CD4-positive, alpha-beta T cell treated with Interleukin-1 beta for 1 hour (primary cell): ENCODE measurements around the gene FLT1.

Source experiments
- DNase-seq, 2 donors: peaks; one replicate each; pipeline ENCODE4 v3.0.0-alpha.2; 2020 to 2022

Gene FLT1

DNA sequence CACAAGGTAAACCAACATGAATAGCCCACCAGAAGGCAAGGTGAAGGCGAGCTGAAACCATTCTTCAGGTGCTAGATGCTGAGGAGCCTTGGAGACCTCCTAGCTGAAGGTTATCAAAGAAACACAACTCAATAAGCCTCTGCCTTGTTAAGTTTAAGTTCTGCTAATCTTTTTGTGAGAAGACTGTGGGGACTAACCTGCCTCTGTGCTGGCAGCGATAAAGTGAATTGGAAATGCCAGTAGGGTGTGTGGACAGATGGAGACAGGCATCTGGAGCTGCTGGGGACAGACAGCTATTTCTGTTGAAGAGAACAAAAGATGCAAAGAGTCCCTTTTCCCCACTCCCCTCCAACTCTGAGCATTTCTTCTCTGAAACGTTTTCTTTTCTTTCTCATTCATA is 33.5 kb upstream of the FLT1 start:
- DNase-seq: no peak

DNA sequence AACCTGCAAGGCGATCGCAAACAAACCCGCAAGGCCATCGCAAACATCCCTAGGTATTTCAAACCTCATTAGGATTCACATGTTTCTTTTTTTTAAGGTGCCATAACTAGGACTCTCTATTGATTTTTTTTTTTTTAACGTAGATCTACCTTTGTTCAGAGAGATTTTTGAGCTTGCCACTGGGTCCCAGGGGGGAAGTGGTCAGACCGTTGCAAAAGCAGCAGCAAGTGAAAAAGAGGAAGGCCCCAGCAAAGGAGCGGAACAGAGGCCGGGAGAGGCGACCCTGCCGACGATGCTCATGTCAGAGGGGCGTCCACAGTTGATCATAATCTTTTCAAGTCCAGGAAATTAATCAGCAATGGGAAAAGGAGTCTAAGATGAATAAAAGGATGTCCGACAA is 32.7 kb upstream of the FLT1 start:
- peak; percentile 4 to 67 for DNase-seq

DNA sequence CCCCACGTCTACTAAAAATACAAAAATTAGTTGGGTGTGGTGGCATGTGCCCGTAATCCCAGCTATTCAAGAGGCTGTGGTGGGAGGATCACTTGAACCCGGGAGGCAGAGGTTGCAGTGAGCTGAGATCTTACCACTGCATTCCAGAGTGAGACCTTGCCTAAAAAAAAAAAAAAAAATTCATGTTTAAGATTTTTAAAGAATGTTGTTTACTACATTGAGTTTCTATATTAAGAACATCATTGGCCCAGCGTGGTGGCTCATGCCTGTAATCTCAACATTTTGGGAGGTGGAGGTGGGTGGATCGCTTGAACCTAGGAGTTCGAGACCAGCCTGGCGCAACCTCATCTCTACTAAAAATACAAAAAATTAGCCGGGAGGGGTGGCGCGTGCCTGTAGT is 31.9 kb upstream of the FLT1 start:
- no peak for DNase-seq

DNA sequence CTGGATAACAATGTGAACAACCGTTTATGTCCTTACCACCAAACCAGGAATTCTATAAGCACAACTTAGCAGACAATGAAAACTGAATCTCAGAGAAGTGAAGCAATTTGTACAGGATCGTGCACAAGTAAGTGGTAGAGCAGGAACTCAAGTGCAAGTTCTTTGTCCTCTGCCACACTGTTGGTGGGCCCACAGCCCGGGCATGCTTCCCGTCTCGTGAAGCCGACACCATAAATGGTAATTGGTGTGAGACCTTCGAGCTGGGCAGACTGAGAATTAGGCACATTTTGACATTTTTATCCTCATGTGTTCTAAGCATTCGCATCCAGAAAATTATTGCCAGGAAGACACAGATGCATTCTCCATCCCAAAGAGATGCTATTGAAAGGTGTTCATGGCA is 27.9 kb upstream of the FLT1 start:
- DNase-seq: no peak

DNA sequence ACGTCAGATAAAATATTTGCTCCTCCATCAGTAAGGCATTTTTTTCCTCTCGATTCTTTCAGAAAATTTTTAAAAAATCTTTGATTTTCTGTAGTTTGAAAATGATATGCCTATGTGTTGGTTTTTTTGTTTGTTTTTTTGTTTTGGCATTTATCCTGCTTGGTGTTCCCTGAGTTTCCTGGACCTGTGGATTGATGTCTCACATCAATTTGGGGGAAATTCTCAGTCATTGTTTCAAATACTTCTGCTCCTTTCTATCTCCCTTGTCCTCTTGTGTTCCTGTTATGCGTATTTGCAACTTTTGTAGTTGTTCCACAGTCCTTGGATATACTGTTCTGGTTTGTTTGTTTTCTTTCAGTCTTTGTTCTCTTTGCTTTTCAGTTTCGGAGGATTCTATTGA is 18.8 kb upstream of the FLT1 start:
- no peak for DNase-seq

DNA sequence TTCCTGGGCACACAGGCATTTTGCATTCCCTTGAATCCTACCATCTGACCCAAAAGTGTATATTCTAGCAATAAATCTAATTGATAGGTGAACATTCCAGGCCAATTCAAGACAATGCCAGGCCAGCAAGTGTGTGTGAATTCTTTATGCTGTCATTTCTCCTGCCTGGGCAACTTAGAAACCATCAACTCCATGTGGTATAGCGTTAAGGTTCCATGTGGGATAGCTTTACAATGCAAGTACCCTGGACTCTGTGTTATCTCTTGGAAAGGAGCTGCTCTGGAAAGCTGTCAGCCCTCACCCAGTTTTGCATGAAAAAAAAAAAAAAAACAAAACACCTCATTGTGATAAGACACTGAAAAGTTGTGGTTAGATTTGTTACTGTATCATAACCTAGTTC is 15.6 kb upstream of the FLT1 start:
- no peak for DNase-seq

DNA sequence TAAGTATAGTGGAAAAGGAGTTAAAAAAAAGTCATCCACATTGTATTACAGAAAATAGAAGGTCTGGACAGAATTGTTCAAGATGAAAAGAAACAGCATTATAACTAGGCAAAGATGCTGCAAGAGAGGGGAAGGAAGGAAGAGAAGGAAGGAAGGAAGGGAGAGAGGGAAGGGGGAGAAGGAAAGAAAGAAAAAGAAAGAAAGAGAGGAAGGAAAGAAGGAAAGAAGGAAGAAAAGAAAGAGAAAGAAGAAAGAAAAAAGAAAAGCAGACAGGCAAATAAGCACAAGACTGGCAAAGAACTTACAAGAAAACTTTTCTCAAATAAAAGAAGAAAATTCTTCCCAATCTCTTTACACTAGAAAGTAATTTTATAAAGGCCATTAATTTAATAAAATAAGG is 15.1 kb upstream of the FLT1 start:
- DNase-seq: no peak

DNA sequence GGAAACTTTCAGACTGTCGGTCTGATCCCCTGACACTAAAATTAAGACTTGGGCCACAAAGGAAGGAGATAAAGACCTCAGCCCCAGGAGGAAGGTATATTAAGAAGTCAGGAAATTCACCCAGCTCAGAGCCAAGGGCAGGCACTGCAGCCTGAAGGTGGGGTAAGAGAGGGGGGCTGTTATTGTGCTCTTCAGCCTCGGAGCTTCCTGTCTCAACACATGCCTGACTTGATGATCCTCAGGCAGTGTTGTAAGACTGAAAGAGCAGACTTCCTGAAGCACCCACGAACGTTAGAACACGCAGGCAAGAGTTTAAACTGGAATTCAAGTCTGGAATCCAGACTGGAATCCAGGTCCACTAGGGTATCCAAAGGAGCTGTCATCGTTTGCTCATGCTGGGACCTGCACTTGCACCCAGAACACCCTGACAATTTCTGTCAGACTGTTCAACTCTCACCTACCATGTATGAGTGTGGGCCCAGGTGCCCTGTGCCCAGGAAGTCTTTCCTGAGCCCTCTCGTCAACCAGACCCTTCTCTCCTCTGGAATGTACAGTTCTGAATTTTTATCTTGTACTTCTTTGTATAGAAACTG is 10.7 kb upstream of the FLT1 start:
- DNase-seq: no peak

DNA sequence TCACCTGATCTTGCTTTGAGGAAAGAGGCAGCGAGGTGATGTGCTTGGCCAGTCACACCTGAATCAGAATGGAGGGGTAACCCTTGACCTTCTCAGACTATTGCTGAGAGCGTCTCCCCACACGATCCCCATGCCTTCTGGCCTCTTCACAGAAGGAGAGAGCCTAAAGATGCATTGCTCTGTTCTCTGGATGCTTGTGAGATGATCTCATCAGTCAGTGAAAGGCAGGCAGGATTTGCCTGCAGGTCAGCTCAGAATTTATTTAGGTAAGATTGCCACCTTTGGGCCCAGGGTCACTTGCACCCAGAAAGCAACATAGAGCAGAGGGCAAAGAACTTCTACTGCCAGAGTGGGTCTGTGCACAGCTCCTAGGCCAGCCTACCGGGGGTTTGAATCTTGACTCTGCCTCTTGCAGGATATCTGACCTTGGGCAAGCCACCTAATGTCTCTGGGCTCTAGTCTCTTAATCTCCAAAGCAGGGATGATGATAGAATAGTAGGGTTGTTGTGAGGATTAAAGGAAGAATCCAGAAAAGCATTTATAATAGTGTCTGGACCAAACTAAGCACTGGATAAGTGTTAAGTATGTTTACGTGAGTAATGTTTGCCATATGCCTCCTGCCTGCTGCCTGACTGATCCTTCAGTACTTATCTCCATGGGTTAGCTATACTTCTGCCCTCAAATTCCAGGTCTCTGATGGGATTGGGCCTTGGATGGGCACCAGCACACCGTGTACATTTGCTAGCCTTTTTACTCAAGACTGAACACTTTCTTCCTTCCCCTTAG is 8.4 kb upstream of the FLT1 start:
- DNase-seq: no peak

DNA sequence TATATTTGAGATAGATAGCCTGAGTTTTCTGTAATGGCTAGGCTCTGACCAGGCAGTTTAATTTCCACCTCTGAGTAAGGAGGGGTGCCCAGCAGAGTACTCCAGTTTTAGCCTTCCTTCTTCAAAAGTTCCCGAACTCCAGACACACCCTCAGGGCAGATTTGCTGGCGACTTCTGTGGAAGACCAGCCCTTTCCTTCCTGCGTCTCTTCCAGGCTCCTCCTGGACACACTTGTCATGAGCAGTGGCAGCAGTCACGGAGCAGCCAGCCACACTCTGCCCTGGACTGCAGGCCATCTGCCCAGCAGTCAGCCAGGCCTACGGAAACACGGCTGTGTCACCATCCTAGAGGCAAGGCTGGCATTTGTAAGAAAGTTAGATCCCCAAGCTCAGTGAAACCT is 6.6 kb upstream of the FLT1 start:
- DNase-seq: no peak

DNA sequence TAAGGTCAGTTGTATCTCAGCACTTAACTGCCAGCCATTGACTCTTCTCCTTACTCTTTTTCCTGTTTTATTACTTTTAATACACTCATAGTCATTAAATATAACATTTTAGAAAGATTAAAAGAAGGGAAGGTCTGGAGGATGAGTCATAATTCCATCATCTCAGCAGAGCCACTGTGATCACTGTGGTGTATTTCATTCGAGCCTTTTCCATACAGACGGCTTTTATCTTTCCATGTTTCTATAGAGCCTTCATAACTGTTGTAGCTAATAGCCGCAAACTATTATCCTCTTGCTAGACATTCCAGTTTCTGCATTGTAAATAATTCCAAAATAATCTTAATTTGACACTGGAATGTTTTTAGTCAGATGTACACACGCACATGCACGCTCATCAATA is 4.7 kb upstream of the FLT1 start:
- DNase-seq: no peak

DNA sequence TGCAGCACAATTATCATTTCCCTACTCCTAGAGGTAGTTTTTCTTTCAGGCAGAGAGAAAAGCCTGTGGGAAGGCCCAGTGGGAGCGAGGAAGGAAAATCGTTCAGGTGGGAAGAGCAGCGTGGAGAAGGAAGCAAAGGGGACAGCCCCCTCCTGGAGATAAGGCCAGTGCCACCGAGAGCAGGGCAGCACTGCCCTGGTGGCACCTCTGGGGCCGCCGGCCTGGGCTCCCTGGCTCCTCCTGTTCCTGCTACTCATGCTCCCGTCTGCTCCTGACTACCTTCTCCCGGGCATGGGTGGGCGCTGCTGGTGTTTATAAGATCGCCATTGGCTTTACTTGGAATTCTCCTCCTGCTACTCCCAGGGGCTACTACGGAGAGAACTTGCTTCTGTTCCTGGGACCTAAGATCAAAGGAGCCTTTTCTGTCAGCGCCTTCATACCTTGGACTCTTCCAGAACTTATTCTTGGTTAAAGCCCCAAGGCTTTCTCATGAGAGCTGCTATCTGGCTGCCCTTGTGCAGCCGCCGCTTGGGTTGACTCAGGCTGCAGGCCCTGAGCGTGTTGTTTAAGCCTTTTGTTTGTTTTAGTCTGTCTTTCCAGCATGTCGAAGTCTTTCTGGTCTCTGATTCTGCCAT is 3.7 kb upstream of the FLT1 start:
- DNase-seq: no peak

DNA sequence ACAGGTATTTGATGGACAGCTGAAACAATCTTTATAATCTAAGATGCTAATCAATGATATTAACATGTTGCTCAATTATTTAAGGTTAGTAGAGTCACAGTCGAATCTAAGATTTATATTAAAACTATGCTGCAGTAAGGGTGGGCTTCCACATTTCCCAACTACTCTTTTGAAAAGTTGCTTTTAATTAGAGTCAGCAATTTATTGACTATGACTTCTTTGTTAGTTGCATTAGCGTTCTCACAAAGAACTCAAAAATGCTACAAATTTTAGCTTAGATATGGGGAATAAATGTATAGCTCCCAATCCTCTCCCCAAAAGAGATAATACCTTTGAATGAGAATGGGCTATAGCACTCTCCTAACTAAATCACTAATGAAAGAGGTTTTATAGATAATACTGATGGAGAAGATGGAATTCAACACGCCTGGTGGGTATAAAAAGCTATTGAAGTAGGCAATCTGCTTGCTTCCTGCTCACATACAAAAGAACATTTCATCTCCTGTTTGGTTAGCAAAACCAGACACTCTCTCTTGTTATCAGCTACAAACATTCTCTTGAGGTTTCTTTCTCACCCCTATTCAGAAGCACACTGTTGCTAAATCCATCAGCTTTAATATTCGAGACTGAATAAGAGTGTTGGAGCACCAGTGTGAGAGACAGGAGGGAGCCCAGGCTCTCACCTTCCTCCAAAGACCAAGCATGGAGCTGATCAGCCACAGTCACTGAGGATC is 2.4 kb upstream of the FLT1 start:
- DNase-seq: no peak

DNA sequence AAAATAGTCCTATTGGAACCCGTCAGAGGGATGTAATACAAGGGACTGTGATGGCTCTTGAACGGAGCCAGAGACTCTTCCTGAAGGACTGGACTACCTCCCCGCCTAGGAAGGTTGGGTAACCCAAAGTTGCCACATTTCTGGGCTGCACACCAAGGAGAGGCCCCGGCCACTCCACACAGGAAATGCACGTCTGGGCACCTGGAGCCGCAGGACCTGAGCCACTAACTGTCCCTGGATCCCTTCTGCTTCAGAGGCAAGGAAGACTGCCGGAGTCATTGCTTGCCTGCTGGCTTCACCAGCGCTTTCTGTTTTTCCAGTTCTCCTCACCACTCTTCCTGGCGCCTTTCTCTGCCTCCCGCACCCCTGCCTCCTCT is 1.2 kb upstream of the FLT1 start:
- DNase-seq: no peak

DNA sequence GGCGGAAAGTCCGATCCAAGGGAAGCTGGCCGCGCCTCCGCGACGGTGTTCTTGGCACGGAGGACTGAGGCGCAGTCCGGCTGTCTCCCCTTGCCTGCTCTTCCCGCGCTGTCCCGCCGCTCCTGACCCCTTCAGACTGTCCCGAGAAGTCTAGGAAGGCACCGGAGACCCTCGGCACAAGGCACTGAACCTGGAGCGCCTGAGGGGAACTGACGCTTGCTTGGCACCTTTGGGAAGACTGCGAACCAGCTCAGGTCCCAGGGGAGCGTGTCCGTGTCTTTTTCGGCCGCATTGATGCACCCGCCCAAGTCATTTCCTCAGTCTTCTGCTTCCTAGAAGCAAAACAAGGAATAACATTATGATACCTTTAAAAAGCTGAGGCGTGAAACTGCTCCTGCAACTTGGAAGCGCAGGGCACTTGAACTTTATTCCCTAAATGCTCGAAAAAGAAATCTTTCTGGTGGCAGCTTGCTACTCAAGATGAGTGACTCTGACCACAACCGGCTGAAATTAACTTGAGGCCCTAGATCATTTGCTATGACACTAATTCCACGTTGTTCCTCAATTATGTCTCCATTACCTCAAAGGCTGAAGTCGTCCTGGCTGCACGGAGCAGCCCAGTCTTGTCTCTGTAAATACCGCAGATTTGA is 735 bp upstream of the FLT1 start:
- DNase-seq: no peak

DNA sequence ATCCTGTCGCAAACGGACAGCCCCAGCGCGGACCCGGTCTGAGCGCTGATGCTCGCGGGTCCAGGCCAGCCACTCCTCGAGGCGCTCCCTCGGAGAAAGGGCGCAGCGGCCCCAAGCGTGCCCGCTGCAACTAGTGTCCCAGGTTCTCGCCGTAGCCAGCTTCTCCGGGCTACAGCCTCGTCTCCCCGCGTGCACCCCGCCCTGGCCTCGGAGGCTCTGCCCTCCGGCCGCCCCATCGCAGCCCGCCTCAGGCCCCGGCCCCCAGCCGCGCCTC is 487 bp downstream of the FLT1 start:
- no peak for DNase-seq

DNA sequence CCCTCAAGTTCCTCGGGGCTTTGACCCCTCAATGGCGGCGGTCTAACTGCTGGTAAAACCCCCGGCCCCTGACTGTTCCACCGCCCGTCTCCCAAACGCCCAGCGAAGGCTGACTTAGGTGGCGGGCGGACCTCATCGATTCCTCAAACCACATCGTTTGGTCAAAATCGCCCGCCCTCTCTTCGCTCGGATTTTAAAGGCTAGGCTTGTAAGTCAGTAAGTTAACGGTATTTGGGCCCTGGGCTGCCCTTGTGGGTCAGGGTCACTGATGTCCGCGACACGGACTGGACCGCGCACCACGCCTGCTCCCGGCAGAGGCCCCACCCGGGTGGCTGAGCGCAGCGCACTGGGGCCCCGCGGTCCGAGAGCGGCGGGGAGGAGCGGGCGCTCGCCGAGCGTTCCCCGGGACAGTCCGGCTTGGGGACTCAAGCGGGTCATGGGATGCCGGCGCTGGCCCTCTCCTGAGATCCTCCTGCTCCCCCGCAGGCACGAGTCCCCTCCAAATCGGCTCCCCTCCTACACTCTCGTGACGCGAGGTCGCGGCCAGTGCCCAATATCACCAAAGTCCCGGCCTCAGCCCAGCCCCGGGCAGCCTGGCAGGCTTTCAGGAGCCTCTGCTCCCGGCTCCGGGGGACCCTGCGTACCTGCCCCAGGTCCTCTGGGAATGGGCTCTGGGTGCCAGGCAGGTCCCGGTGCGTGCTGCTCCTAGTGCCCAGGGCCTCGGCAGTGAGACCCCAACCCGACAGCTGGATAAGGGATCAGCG is 1.0 kb downstream of the FLT1 start:
- DNase-seq: no peak

DNA sequence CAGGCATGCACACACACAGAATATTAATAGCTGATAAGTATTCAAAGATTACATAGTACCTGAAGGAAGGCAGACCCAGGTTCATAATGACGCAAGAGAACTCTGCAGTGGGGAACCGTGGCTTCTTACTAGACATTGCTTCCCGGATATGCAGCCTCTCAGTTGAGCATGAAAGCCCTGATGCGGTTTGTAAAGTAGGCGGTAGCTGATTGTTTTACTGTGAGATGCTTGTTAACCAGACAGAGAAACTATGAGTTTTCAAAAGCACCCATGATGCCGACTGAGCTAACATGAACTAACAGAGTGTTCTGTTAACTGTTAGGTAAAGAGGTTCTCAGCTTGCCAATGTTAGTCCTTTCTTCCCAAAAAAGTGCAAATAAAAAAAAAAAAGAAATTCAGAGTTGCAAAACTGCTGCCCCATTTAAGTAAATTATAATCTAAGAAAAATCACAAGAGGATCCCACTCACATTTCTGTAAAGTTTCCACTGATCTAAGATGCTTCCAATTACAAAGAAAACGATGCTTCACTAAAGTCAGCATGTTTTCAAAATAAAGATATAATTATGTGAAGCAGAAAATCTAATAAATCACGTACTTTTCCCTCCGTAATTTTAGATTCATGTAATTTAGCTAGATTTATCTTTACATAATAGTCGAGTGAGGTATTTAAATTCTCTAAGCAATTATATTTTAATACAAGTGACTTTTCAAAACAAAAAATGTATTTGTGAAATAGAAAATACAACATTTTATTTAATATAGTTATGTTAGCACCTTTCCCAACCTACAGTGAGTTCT is 2.2 kb downstream of the FLT1 start:
- peak; percentile 10 to 46 for DNase-seq

DNA sequence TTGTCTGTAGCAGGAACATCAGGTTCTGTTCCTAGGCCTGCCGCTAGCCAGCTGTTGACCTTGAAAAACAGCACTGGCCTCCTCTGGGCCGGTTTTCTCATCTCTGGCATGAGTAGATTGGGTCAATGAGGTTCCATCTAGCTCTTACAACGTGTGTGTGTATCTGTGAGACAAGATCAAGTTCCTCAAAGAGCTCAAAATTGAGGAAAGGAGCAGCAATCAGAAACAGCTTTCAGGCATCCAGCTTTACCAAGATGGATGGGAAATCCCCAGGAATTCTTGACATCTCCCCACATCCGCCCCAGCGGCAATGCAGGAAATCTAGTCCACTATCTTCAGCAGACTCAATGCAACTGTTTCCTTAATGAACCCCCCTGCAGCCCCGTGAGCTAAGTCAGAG is 4.9 kb downstream of the FLT1 start:
- no peak for DNase-seq

DNA sequence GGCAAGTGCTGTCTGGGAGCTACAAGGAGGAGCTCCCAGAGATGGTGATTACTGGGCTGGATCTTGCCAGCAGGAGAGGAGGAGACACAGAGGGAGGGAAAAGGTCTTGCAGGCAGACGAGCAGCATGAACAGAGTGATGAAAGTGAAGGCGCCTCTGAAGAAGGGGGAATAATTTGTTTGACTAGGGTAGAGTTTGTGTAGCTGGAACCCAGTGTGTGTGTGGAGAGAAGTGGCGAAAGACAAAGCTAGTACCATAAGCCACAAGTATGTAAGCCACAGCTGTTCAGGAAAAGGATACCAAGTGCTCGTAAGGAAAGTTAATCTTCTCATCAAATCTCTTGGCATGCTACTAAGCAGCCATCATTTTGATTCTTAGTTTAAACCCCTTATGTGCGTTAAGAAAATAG is 5.4 kb downstream of the FLT1 start:
- no peak for DNase-seq

DNA sequence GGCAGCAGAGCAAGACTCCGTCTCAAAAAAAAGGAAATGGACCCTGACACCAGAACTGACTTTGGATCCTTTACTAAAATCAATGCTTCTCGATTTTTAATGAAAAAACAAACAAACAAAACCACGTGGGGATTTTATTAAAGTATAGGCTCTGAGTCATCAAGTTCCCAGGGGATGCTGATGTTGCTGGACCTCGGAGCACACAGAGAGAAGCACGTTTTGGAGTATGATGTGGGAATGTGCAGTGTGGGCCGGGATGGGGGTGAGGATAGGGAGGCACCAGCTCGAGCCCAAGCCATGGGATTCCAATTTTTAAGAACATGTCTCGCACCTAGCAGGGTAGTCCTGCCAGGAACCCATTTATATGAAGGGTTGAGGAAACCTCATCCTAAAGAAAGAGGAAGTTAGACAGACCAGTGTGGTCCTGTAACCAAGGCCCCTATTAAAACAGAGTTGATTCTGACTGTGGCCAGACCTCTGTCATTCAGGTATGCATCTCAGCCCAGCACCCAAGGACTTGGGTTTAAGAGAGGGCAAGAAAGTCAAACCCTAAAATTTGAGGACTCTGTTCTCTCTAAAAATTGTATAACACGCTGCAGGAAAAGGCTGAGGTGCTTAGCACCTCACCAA is 6.4 kb downstream of the FLT1 start:
- DNase-seq: no peak
